Fibroblast of skin of right quadriceps (primary cell): ENCODE results near the gene GOLGA2.

Experiments used
- DNase-seq: peaks from one replicate; pipeline ENCODE4 v3.0.0-alpha.2; 2013

The GOLGA2 gene

DNA sequence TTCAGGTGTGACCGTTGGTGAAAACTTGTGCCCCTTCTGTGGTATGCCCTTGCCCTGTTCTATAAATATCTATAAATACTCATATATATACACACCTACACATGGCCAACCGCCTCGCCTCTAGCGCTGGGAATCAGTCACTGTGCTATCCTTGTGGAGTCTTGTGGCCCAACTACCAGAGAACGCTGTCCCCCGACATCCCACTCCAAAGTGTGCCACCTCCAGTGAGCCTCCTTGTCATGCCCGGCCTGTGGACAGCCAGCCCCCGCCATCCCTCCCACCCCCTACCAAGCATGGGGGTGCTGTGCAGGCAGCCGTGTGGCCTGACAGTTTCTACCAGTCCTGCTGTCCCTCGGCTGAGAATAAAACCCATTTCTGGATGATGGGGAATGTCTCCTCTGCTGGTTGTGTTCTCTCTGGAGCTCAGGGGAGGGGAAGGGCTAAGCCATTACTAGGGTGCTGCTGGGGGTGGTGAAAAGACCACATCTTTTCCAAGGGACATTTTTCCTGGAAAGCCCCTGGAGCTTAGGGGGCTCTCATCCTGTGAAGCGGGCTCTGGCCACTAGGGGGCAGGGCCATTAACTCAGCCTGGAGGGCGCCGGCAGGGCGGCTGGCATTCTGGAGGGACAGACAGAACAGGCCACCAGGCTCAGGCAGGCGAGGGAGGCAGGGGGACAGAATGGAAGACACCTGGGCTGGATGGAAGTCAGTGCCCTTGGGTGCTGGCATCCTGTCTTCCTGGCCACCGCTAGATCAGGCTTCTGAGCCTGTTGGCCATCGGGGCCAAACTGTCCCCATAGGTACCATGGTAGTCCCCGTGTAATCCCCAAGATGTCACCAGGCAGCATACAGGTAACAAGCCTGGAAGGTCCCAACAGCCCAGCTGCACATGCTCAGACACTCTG lies 20.7 kb downstream of the GOLGA2 start:
- DNase-seq: peak; percentile 55

DNA sequence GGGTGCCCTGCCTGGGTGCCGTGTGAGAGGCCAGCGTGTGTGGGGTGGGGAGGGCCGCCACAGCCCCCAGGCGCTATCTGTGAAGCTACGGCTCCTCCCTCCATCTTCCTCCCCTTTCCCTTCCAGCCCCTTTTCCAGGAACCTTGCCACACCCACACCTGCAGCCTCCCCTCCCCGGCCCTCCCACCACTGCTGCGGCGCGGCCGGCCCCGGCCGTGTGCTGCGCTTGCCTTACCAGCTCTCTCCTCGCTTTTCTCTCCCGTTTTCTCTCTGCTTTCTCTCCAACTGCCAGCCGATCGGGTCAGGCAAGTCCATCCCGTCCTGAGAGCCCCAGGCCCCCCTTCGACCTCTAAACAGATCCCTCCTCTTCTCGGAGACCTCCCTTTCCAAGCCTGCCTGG lies 21.4 kb downstream of the GOLGA2 start:
- no peak for DNase-seq

- DNase-seq: no peak
These were observed 21.8 kb downstream of the GOLGA2 start for GRCh38 chr9:128253991-128254346.

- DNase-seq: no peak
These were observed 22.4 kb downstream of the GOLGA2 start for GRCh38 chr9:128253140-128253990.

DNA sequence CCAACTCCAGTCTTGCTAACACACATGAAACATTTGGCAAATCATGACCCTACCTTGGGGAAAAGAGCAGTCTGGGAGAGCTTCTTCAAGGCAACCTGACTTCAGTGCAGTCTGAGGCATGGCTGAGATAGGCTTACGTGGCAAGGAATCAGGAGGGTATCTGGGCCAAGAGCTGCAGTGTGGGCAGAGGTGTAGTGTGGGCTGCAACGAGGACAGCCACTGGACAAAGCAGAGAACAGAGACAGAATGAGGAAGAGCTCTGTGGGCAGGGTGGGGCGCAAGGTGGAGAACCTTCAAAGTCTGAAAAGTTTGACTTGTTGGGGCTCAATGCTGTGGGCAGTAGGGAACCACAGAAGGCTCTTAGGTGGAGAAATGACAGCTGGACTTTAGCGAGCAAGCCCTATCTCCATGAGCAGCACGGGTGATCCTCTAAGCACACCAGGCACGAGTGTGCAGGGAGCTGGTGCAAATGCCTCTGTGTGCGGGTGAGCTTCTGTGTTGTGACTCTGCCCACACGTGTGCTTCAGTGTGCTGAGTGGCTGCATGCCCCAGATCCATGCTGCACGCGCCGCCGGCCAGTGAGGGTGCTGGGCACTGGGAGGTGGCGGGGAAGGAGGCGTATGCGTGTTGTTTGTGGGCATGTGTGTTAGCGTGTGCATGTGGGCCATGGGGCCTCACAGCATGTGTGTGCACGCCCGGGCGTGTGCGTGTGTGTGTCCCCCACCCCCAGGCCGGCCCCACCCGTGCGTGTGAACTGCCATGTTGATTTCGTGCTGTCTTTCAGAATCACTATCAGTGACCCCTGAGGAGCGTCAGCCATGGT lies 23.3 kb downstream of the GOLGA2 start:
- DNase-seq: no peak

DNA sequence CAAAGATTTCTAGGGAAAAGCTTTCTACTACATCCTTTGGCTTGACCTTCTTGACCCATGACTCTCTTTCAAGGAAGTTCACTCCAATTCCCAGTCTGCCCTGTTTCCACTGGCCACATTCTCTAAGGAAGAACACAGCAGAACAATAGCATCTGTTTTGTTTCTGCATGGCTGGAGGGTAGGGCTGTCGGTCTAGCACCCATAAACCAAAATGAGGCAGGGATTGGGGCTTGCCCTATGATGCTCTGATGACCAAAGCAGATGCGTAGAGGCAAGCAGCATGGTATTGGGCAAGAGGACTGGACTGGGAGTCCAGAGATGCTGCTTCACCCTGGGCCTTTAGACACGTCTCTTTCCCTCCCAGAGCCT lies 24.1 kb downstream of the GOLGA2 start:
- DNase-seq: no peak

GRCh38 chr9:128250839-128251731 lies 24.7 kb downstream of the GOLGA2 start:
- no peak for DNase-seq

DNA sequence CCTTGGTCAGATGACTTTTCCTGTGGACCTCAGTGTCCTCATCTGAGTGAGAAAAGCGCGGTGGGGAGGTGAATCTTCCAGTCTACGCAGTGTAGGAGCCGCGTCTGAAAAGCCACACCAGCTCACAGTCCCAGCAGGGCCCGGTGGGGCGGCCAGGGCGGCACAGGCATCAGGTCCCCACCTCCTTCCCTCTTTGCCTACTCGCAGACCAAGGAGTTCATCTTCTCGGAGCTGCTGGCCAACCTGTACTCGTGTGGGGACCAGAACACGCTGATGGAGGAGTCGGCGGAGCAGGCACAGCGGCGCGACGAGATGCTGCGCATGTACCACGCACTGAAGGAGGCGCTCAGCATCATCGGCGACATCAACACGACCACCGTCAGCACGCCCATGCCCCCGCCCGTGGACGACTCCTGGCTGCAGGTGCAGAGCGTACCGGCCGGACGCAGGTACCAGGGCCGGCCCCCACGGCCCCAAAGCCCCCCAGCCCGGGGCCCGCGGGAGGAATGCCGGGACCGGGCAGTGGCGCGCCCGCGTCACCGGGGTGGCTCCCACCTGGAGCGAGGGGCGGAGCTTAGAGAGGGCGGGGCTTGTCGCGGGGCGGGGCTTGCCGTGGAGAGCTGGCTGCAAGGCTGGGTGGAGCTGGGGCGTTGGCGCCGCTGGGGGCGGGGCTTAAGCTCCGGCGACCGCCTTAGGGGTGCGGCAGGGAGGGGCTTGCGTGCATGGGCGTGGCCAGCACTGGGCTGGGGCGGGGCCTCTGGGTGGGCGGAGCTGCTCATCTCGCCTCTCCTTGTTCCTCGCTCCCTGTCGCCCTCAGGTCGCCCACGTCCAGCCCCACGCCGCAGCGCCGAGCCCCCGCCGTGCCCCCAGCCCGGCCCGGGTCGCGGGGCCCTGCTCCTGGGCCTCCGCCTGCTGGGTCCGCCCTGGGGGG lies 25.6 kb downstream of the GOLGA2 start:
- peak; percentile 67 for DNase-seq

DNA sequence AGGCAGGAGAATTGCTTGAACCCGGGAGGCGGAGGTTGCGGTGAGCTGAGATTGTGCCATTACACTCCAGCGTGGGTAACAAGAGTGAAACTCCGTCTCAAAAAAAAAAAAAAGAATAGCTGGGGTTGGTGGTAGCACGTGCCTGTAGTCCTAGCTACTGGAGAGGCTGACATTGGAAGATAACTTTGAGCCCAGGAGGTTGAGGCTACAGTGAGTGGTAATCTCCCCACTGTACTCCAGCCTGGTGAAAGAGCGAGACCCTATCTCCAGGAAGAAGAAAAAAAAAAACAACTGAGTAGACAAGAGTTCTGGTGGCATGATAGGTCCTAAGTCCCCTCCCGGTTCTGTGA lies 26.3 kb downstream of the GOLGA2 start:
- DNase-seq: no peak

DNA sequence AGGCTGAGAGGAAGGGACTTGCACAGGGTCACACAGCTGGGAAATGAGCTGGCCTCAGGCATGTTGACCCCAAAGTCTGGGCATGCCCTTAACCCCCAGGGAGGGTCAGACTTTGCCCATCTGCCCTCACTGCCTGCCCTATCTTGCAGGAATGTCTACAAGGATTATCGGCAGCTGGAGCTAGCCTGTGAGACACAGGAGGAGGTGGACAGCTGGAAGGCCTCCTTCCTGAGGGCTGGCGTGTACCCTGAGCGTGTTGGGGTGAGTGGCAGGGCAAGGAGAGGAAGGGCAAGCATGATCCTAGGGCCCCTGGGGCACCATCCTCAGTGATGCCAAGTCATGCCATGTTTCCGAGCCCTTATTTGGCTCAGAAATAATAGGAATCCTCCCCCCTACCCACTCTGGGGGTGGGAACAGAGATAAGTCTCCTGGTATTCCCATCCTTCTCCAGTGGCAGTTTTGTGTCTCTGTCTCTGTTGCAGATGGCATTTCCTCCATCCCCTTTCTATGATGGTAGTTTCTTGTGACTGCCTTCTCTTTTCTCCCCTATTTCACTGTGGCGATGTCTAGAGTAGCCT lies 28.5 kb downstream of the GOLGA2 start:
- no peak for DNase-seq

DNA sequence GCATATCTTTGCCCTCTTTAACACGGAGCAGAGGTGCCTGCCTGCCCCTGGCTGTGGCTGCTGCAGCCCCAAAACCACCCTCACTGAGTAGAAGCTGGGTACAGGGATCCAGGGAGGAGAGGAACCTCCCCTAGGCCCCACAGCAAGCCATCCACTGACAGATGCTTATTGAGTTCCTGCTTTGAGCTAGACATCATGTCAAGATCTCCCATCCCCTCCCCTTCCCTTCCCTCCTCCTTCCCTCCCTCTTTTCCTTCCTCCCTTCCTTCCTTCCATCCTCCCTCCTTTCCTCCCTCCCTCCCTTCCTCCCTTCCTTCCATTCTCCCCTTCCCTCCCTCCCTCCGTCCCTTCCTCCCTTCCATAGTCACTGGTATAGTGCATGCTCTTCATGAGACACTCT lies 29.3 kb downstream of the GOLGA2 start:
- DNase-seq: no peak

- peak; percentile 82 for DNase-seq
These were observed 30.2 kb downstream of the GOLGA2 start for GRCh38 chr9:128245421-128246151.

GRCh38 chr9:128244837-128245231 lies 31.0 kb downstream of the GOLGA2 start:
- DNase-seq: peak; percentile 96

DNA sequence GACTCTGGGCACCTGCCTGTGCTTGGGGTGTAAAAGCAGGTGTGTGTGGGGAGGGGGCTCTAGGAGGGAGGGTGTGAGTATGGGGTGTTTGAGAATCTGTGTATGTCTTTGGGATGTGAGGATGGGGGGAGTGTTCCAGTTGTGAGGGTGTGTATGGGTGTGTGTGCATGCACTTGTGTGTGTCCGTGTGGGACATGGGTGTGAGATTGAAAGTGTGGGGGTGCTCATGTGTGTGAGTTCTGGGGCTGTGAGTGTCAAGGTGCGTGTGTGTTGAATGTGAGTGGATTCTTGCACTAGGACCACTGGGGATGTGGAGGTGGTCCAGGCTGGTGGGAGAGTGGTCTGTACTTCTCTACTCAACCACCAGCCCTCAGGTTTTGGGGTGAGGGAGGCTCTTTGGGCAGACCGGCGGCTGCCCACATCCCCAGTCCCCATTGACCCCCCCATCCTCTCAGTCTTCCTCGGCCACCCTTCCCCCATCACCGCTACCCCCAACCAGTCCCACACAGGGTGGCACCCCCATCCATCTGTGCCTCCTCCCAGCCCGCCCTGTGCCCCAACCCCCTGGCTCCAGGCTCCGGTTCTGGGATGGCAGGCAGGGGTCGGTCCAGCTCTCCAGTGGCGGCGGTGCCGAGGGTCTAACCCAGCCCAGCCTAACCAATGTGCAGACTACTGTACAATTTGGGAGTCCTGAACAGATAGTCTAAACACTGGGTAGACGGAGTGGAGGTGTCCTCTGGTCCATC lies 31.5 kb downstream of the GOLGA2 start:
- no peak for DNase-seq

DNA sequence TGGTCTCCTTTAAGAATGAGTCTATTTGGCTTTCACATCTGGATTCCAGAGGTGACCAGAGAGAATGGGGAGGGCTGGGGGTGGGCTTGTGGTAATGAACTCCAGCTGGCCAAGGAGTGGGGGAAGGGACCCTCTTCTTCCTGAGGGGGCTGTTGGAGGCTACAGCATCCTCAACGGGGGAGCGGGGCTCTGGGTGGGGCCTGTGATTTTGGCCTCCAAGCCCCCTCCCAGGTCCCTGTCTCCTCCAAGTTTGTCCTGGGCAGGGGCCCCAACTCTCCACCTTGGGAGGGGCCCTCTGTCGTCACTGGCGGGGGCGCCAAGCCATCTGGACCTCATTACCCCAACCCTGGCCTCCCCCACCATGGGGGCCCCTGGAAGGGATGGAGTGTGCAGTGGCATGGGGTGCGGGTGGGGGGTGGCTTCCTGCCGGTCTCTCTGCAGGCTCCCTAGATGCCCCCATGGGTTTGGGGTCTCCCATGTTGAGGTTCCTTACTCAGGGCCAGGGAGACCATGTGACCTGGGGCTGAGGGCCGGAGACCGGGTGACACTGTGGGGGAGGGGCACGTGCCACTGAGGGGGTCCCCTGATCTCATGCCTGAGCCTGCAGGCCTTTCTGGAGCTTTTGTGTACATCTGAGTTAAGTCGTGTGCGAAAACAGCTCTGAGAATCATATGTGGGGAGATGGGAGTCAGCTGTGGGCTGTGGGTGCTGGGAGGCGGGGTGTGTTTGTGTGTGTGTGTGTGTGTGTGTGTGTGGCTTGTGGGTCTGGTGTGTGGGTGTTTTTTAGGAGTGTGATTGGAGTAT lies 32.4 kb downstream of the GOLGA2 start:
- peak; percentile 70 for DNase-seq

DNA sequence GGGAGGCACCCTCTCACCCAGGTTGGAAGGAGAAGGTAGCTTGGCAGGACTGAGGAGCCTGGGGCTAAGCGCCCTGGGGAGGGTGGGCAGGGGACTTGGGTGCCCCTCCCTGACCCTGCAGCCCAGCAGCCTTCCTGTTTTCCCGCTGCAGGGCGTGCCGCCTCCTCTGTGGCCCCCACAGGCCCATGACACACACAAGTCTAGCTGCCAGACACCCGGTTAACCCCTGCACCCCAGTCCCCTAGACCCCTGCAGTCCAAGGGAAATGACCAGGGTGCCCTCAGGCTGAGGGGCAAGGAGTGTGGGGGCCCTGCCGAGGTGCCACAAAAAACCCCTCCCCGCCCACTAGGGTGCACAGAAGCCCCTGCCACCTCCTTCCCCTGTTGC lies 33.0 kb downstream of the GOLGA2 start:
- DNase-seq: no peak

- DNase-seq: no peak
These were observed 33.7 kb downstream of the GOLGA2 start for GRCh38 chr9:128242124-128242523.

DNA sequence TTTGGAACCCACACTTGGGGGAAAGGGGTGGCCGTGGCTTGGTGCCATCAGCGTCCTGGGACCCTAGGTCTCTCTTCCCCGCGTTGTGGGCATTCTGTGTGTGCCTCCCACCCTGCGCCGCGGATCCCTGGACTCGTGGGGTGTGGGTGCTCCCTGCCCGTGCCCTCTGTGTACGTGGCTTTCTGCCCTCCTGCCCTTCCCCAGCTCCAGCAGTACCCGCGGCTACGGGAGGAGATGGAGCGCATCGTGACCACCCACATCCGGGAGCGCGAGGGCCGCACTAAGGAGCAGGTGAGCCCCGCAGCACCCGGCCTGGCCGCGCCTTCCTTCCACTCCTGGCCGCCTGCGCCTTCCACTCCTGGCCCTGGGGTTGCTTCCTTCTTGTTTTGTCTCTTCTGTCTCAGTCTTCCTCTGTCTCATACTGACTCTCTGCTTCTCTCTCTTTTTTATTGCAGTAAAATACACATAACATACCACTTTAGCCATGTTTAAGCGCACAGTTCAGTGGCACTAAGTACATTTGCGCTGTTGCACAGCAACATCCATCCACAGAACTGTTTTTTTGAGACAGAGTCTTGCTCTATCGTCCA lies 41.9 kb downstream of the GOLGA2 start:
- no peak for DNase-seq
